AG09319 (cell line): ENCODE data around the gene NMT1.

Source experiments
- DNase-seq: peaks from one replicate; pipeline ENCODE4 v3.0.0-alpha.2; 2010; ENCODE audit warnings: low read depth; ENCODE audit errors: extremely low read depth
- CTCF ChIP-seq: IDR thresholded peaks from 2 replicates; pipeline ENCODE4 v1.5.1; 2011; ENCODE audit warnings: low read depth, mild to moderate bottlenecking, inconsistent platforms, low read length, moderate library complexity

Gene NMT1

GRCh38 chr17:45143094-45143670 lies 82.1 kb downstream of the NMT1 start:
- no peak for TF ChIP-seq CTCF
- DNase-seq, result no peak

- no peak for DNase-seq
Measured at GRCh38 chr17:45143767-45144198, 82.7 kb downstream of the NMT1 start.

GRCh38 chr17:45144199-45145034 lies 83.3 kb downstream of the NMT1 start:
- DNase-seq, result no peak
- no peak for TF ChIP-seq CTCF

More at GRCh38 chr17:45143767-45144198, 82.7 kb downstream of the NMT1 start:
- TF ChIP-seq CTCF, result no peak

GRCh38 chr17:45145035-45145389 lies 83.9 kb downstream of the NMT1 start:
- DNase-seq, result no peak
- TF ChIP-seq CTCF, result no peak

- no peak for DNase-seq
- TF ChIP-seq CTCF, result no peak
Measured at GRCh38 chr17:45146166-45146565, 85.0 kb downstream of the NMT1 start.

- DNase-seq, result no peak
- TF ChIP-seq CTCF, result no peak
Measured at GRCh38 chr17:45146592-45146889, 85.4 kb downstream of the NMT1 start.

- no peak for DNase-seq
Measured at GRCh38 chr17:45146890-45147580, 85.9 kb downstream of the NMT1 start.

More at GRCh38 chr17:45146890-45147580, 85.9 kb downstream of the NMT1 start:
- no peak for TF ChIP-seq CTCF
